ENCODE measurements around the gene FBXO42. TPM values are rescaled to one million over a fixed set of nuclear protein-coding genes. Genes with fewer than 3 reads are reported as not detected.

The FBXO42 gene
- total and polyA plus RNA-seq, 2 donors (not counting 3 experiments of a cell fraction or from before 2014, with no cell fraction given): 16.3 to 20.4 TPM

GRCh38 chr1:16204216-16204615, 148.1 kb downstream of the FBXO42 start:
- H3K79me2 ChIP-seq (ENCODE audit: control insufficient read depth, insufficient read depth, low read length): no peaks in the 10 kb centered on the region
- no peak overlapping the region for H3K27ac ChIP-seq (ENCODE audit: insufficient read depth, low read depth, low read length)
- no peak overlapping the region for H3K4me3 ChIP-seq (replicated peaks in 1 of 3; ENCODE audit: insufficient read depth in 1 of 3, low read depth in 1 of 3, low read length in 3 of 3)
- H3K9me1 ChIP-seq (replicated peaks; ENCODE audit: control insufficient read depth, extremely low read depth, insufficient read depth, low read length): no peaks in the 10 kb centered on the region
- H3K9me3 ChIP-seq (replicated peaks; ENCODE audit: control insufficient read depth, insufficient read depth, low read length): no peaks in the 10 kb centered on the region
- DNase-seq (ENCODE audit: low read depth, low spot score): no peak
- H3K4me2 ChIP-seq (ENCODE audit: insufficient read depth, low read length): no peak overlapping the region
- dilution Hi-C loops (cut with MboI; ENCODE audit: extremely low pct_ligation_motif_present, low sequenced_read_pairs): no loop called here
- no peaks in the 10 kb centered on the region for H4K20me1 ChIP-seq (replicated peaks; ENCODE audit: control insufficient read depth, extremely low read depth, insufficient read depth, low read length)
- ChIA-PET POLR2A (interaction anchor here (0.8 kb wide), 1 partner anchor 12 kb away, joined by 3 read pairs; no protein-coding TSS in a partner anchor), CTCF (interaction anchor here (1.0 to 3.5 kb wide), 6 partner anchors 10 to 159 kb away, joined by 3 to 29 read pairs (median 7); partner anchors contain the start of gene FAM131C)
- H3K27me3 ChIP-seq (ENCODE audit: control insufficient read depth in 2 of 2, insufficient read depth in 2 of 2, low read length in 2 of 2): no peaks in the 10 kb centered on the region
- H3K4me1 ChIP-seq (ENCODE audit: control insufficient read depth, extremely low read depth, insufficient read depth, low read length): peaks cover 9% of the 10 kb centered on the region
- no TSS peak for BruUV-seq (replicated peaks)
- no peak for FAIRE-seq
- no peak for TF ChIP-seq MAX (IDR thresholded peaks at IDR 0.05; ENCODE audit: insufficient read depth, insufficient read length)
- no peak for TF ChIP-seq POLR2AphosphoS5 (IDR thresholded peaks at IDR 0.05; ENCODE audit: insufficient read depth, low read depth, low read length)
- TF ChIP-seq MYC (IDR thresholded peaks at IDR 0.05; ENCODE audit: low read depth, low read length): no peak
- no peak overlapping the region for H2AFZ ChIP-seq (ENCODE audit: low read depth, low read length)
- H3K9ac ChIP-seq (replicated peaks; ENCODE audit: extremely low read depth, insufficient read depth, low read length): no peak overlapping the region
- no peaks in the 10 kb centered on the region for H3K36me3 ChIP-seq (ENCODE audit: control insufficient read depth in 2 of 2, extremely low read depth in 1 of 2, insufficient read depth in 2 of 2, low read length in 2 of 2)
- intact Hi-C loops (cut with micrococcal nuclease): loop anchor here (10.0 kb wide), 1 partner anchor 241 kb away; the partner anchor contains the start of gene NECAP2

GRCh38 chr1:16203550-16203949, 148.7 kb downstream of the FBXO42 start:
- Histone ChIP-seq H3K27me3 (ENCODE audit: control insufficient read depth in 2 of 2, insufficient read depth in 2 of 2, low read length in 2 of 2) (no peaks in the 10 kb centered on the region), H3K36me3 (ENCODE audit: control insufficient read depth in 2 of 2, extremely low read depth in 1 of 2, insufficient read depth in 2 of 2, low read length in 2 of 2) (no peaks in the 10 kb centered on the region), H3K9me3 (replicated peaks; ENCODE audit: control insufficient read depth, insufficient read depth, low read length) (no peaks in the 10 kb centered on the region), H2AFZ (ENCODE audit: low read depth, low read length) (no peak overlapping the region), H3K4me2 (ENCODE audit: insufficient read depth, low read length) (no peak overlapping the region), H3K4me3 (replicated peaks in 1 of 3; ENCODE audit: insufficient read depth in 1 of 3, low read depth in 1 of 3, low read length in 3 of 3) (no peak overlapping the region), H3K9ac (replicated peaks; ENCODE audit: extremely low read depth, insufficient read depth, low read length) (no peak overlapping the region), H4K20me1 (replicated peaks; ENCODE audit: control insufficient read depth, extremely low read depth, insufficient read depth, low read length) (no peaks in the 10 kb centered on the region), H3K27ac (ENCODE audit: insufficient read depth, low read depth, low read length) (no peak overlapping the region), H3K79me2 (ENCODE audit: control insufficient read depth, insufficient read depth, low read length) (no peaks in the 10 kb centered on the region), H3K4me1 (ENCODE audit: control insufficient read depth, extremely low read depth, insufficient read depth, low read length) (peaks cover 9% of the 10 kb centered on the region), H3K9me1 (replicated peaks; ENCODE audit: control insufficient read depth, extremely low read depth, insufficient read depth, low read length) (no peaks in the 10 kb centered on the region)
- DNase-seq (ENCODE audit: low read depth, low spot score) (no peak), FAIRE-seq (no peak)
- ChIA-PET POLR2A (no interaction called here), CTCF (interaction anchor here (0.7 to 3.5 kb wide), 5 partner anchors 14 to 160 kb away, joined by 3 to 29 read pairs (median 9); no protein-coding TSS in a partner anchor)
- dilution Hi-C loops (cut with MboI; ENCODE audit: extremely low pct_ligation_motif_present, low sequenced_read_pairs): no loop called here
- no TSS peak for BruUV-seq (replicated peaks)
- TF ChIP-seq EZH2 (IDR thresholded peaks at IDR 0.05; ENCODE audit: borderline replicate concordance, low read depth, low read length, severe bottlenecking) (no peak), POLR2AphosphoS5 (IDR thresholded peaks at IDR 0.05; ENCODE audit: insufficient read depth, low read depth, low read length) (no peak), JUN (IDR thresholded peaks at IDR 0.05; ENCODE audit: borderline replicate concordance, insufficient read depth, insufficient read length, low read depth) (no peak), CTCF (IDR thresholded peaks at IDR 0.05; ENCODE audit: extremely low read depth in 1 of 2, insufficient read depth in 1 of 2, low read depth in 1 of 2, low read length in 2 of 2) (no peak), MAX (IDR thresholded peaks at IDR 0.05; ENCODE audit: insufficient read depth, insufficient read length) (no peak), GATA2 (IDR thresholded peaks at IDR 0.05; ENCODE audit: insufficient read depth, insufficient read length, low read depth, low read length) (no peak), POLR2A (IDR thresholded peaks at IDR 0.05; ENCODE audit: low read depth, low read length) (no peak), FOS (IDR thresholded peaks at IDR 0.05; ENCODE audit: borderline replicate concordance, insufficient read depth, low read length) (no peak)
- intact Hi-C loops (cut with micrococcal nuclease): loop anchor here (10.0 kb wide), 1 partner anchor 241 kb away; the partner anchor contains the start of gene NECAP2

All from endothelial cell of umbilical vein (primary cell).